ENCODE measurements around the gene B3GNT3.

B3GNT3 gene

GRCh38 chr19:17836530-17836929 is 41.6 kb downstream of the B3GNT3 start:
- Histone ChIP-seq H3K27me3 (ENCODE audit: insufficient read depth, low read length) (peaks cover 3% of the 10 kb centered on the region), H3K4me3 (ENCODE audit: low read length) (no peak overlapping the region), H2AFZ (ENCODE audit: low read depth, low read length) (no peak overlapping the region), H3K4me1 (ENCODE audit: insufficient read depth, low read length) (no peaks in the 10 kb centered on the region), H3K36me3 (ENCODE audit: insufficient read depth, low read length) (no peaks in the 10 kb centered on the region), H3K9me3 (ENCODE audit: low read length) (no peaks in the 10 kb centered on the region)

GRCh38 chr19:17837972-17838371 is 43.0 kb downstream of the B3GNT3 start:
- H2AFZ ChIP-seq (ENCODE audit: low read depth, low read length) = no peak overlapping the region
- no peak overlapping the region for H3K4me3 ChIP-seq (ENCODE audit: low read length)
- no peaks in the 10 kb centered on the region for H3K9me3 ChIP-seq (ENCODE audit: low read length)
- no peaks in the 10 kb centered on the region for H3K36me3 ChIP-seq (ENCODE audit: insufficient read depth, low read length)
- H3K27me3 ChIP-seq (ENCODE audit: insufficient read depth, low read length) = peaks cover 3% of the 10 kb centered on the region
- peaks cover 2% of the 10 kb centered on the region for H3K4me1 ChIP-seq (ENCODE audit: insufficient read depth, low read length)

- Histone ChIP-seq H3K9me3 (ENCODE audit: low read length) (no peaks in the 10 kb centered on the region), H3K27me3 (ENCODE audit: insufficient read depth, low read length) (peaks cover 3% of the 10 kb centered on the region), H3K36me3 (ENCODE audit: insufficient read depth, low read length) (no peaks in the 10 kb centered on the region), H3K4me3 (ENCODE audit: low read length) (no peak overlapping the region), H3K4me1 (ENCODE audit: insufficient read depth, low read length) (peaks cover 2% of the 10 kb centered on the region), H2AFZ (ENCODE audit: low read depth, low read length) (no peak overlapping the region)
Measured at GRCh38 chr19:17840019-17840418, 45.1 kb downstream of the B3GNT3 start.

- Histone ChIP-seq H3K9me3 (ENCODE audit: low read length) (no peaks in the 10 kb centered on the region), H3K27me3 (ENCODE audit: insufficient read depth, low read length) (no peaks in the 10 kb centered on the region), H3K4me3 (ENCODE audit: low read length) (peak overlapping the region; percentile 18), H2AFZ (ENCODE audit: low read depth, low read length) (peak overlapping the region; percentile 34), H3K4me1 (ENCODE audit: insufficient read depth, low read length) (peaks cover 2% of the 10 kb centered on the region), H3K36me3 (ENCODE audit: insufficient read depth, low read length) (no peaks in the 10 kb centered on the region)
Measured at GRCh38 chr19:17841371-17841809, 46.5 kb downstream of the B3GNT3 start.

GRCh38 chr19:17841810-17842662 is 47.1 kb downstream of the B3GNT3 start:
- Histone ChIP-seq H3K27me3 (ENCODE audit: insufficient read depth, low read length) (no peaks in the 10 kb centered on the region), H3K4me1 (ENCODE audit: insufficient read depth, low read length) (peaks cover 2% of the 10 kb centered on the region), H3K36me3 (ENCODE audit: insufficient read depth, low read length) (no peaks in the 10 kb centered on the region), H3K4me3 (ENCODE audit: low read length) (peak overlapping the region; percentile 19), H3K9me3 (ENCODE audit: low read length) (no peaks in the 10 kb centered on the region), H2AFZ (ENCODE audit: low read depth, low read length) (peak overlapping the region; percentile 51)

- H3K9me3 ChIP-seq (ENCODE audit: low read length) = no peaks in the 10 kb centered on the region
- H3K4me3 ChIP-seq (ENCODE audit: low read length) = peak overlapping the region; percentile 19
- H3K36me3 ChIP-seq (ENCODE audit: insufficient read depth, low read length) = no peaks in the 10 kb centered on the region
- H2AFZ ChIP-seq (ENCODE audit: low read depth, low read length) = peak overlapping the region; percentile 51
- H3K27me3 ChIP-seq (ENCODE audit: insufficient read depth, low read length) = no peaks in the 10 kb centered on the region
- peaks cover 2% of the 10 kb centered on the region for H3K4me1 ChIP-seq (ENCODE audit: insufficient read depth, low read length)
Measured at GRCh38 chr19:17842663-17843291, 47.8 kb downstream of the B3GNT3 start.

- no peak overlapping the region for H2AFZ ChIP-seq (ENCODE audit: low read depth, low read length)
- no peaks in the 10 kb centered on the region for H3K27me3 ChIP-seq (ENCODE audit: insufficient read depth, low read length)
- H3K9me3 ChIP-seq (ENCODE audit: low read length) = no peaks in the 10 kb centered on the region
- no peak overlapping the region for H3K4me3 ChIP-seq (ENCODE audit: low read length)
- H3K4me1 ChIP-seq (ENCODE audit: insufficient read depth, low read length) = peaks cover 2% of the 10 kb centered on the region
- H3K36me3 ChIP-seq (ENCODE audit: insufficient read depth, low read length) = no peaks in the 10 kb centered on the region
Measured at GRCh38 chr19:17843292-17843827, 48.4 kb downstream of the B3GNT3 start.

- Histone ChIP-seq H3K4me3 (ENCODE audit: low read length) (no peak overlapping the region), H2AFZ (ENCODE audit: low read depth, low read length) (no peak overlapping the region), H3K9me3 (ENCODE audit: low read length) (no peaks in the 10 kb centered on the region), H3K36me3 (ENCODE audit: insufficient read depth, low read length) (no peaks in the 10 kb centered on the region), H3K27me3 (ENCODE audit: insufficient read depth, low read length) (no peaks in the 10 kb centered on the region), H3K4me1 (ENCODE audit: insufficient read depth, low read length) (peaks cover 2% of the 10 kb centered on the region)
Measured at GRCh38 chr19:17843908-17844490, 49.1 kb downstream of the B3GNT3 start.

GRCh38 chr19:17846146-17846545 is 51.2 kb downstream of the B3GNT3 start:
- Histone ChIP-seq H3K36me3 (ENCODE audit: insufficient read depth, low read length) (no peaks in the 10 kb centered on the region), H3K27me3 (ENCODE audit: insufficient read depth, low read length) (no peaks in the 10 kb centered on the region), H2AFZ (ENCODE audit: low read depth, low read length) (no peak overlapping the region), H3K4me3 (ENCODE audit: low read length) (no peak overlapping the region), H3K4me1 (ENCODE audit: insufficient read depth, low read length) (peaks cover 2% of the 10 kb centered on the region), H3K9me3 (ENCODE audit: low read length) (no peaks in the 10 kb centered on the region)

- Histone ChIP-seq H3K36me3 (ENCODE audit: insufficient read depth, low read length) (no peaks in the 10 kb centered on the region), H3K9me3 (ENCODE audit: low read length) (no peaks in the 10 kb centered on the region), H3K4me1 (ENCODE audit: insufficient read depth, low read length) (no peaks in the 10 kb centered on the region)
Measured at GRCh38 chr19:17847538-17848366, 52.8 kb downstream of the B3GNT3 start, which contains the start of gene JAK3. TSS of gene JAK3 (minus strand) at chr19:17847982. CDS start at chr19:17844417, 3,565 bp downstream.

GRCh38 chr19:17848595-17849292 is 53.8 kb downstream of the B3GNT3 start:
- no peaks in the 10 kb centered on the region for H3K36me3 ChIP-seq (ENCODE audit: insufficient read depth, low read length)
- H3K4me1 ChIP-seq (ENCODE audit: insufficient read depth, low read length) = no peaks in the 10 kb centered on the region
- H2AFZ ChIP-seq (ENCODE audit: low read depth, low read length) = no peak overlapping the region
- H3K9me3 ChIP-seq (ENCODE audit: low read length) = no peaks in the 10 kb centered on the region
- no peak overlapping the region for H3K4me3 ChIP-seq (ENCODE audit: low read length)
- H3K27me3 ChIP-seq (ENCODE audit: insufficient read depth, low read length) = no peaks in the 10 kb centered on the region

More at GRCh38 chr19:17847538-17848366, 52.8 kb downstream of the B3GNT3 start, which contains the start of gene JAK3:
- Histone ChIP-seq H3K27me3 (ENCODE audit: insufficient read depth, low read length) (no peaks in the 10 kb centered on the region), H3K4me3 (ENCODE audit: low read length) (no peak within 1 kb of the TSS), H2AFZ (ENCODE audit: low read depth, low read length) (peak within 1 kb of the TSS; percentile 57)

GRCh38 chr19:17854061-17854460 is 59.1 kb downstream of the B3GNT3 start:
- H3K4me1 ChIP-seq (ENCODE audit: insufficient read depth, low read length) = no peaks in the 10 kb centered on the region
- no peaks in the 10 kb centered on the region for H3K9me3 ChIP-seq (ENCODE audit: low read length)
- H3K36me3 ChIP-seq (ENCODE audit: insufficient read depth, low read length) = no peaks in the 10 kb centered on the region
- H2AFZ ChIP-seq (ENCODE audit: low read depth, low read length) = no peak overlapping the region
- no peak overlapping the region for H3K4me3 ChIP-seq (ENCODE audit: low read length)
- peaks cover 2% of the 10 kb centered on the region for H3K27me3 ChIP-seq (ENCODE audit: insufficient read depth, low read length)
